Measurements from ENCODE around the gene ELAPOR1. TPM values are rescaled to one million over a fixed set of nuclear protein-coding genes. Genes with fewer than 3 reads are reported as not detected.
A peak's percentile ranks its signal among the peaks of the same experiment; 100 is the strongest.

Gene ELAPOR1
- 0.75 TPM for total RNA-seq

- DNase-seq (ENCODE audit: low spot score) = peak; percentile 54
These were observed at the start of gene ELAPOR1 for GRCh38 chr1:109113590-109114341. Gene ELAPOR1 (plus strand): TSS chr1:109114115. CDS start chr1:109114184, 69 bp downstream.

GRCh38 chr1:109065137-109065536 lies 48.8 kb upstream of the ELAPOR1 start:
- DNase-seq (ENCODE audit: low spot score) = no peak

GRCh38 chr1:109067883-109068282 lies 46.0 kb upstream of the ELAPOR1 start:
- DNase-seq (ENCODE audit: low spot score) = no peak

GRCh38 chr1:109069294-109069693 lies 44.6 kb upstream of the ELAPOR1 start:
- DNase-seq (ENCODE audit: low spot score) = no peak

DNA sequence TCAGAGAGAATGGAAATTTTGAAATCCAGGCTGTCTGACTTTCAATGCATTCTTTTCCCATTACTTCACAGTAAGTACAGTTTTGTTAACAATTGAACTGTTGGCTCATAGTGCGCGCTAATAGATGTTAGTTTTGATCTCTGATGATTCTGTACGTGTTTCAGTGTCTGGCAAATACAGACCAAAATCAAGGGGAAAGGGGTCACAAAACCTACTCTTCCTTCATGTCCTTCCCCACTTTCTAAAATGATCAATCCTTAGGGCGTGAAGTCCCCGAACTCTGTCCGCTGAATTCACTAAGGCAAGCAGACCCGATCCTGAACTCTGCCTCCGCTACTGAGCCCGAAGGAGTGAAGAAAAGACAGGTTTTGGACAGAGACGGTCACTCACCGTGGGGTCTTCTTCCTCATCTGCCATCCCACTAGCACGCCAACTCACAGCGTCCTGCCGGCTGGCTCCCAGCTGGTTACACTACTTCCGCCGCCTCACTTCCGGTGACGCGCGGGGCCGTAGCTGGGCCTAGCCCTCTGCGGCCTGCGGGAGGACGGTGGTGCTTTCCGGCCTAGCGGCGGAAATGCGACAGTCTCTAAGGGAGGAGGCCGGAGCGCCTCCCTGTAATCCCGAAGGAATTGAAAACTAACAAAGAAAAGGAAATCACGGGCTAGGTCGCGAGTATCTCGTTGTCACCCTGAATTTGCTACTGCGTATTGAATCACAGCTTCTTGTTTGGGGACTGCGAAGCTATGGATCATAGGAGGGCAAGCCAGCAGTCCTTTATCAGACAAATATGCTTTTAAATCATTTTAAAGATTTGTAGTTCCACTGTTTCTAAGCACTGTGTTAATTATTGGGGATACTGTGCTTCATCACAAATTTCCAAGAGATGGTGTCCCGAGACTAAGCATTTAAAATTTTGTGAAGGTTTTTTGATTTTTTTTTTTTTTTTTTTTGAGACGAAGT lies 38.1 kb upstream of the ELAPOR1 start, which contains the start of gene TAF13:
Gene TAF13, minus strand, starts transcription at position 473 of the 960 bp plus-strand sequence. Its CDS starts 56 bp downstream, at position 417.
- peak; percentile 94 for DNase-seq (ENCODE audit: low spot score)

- no peak for DNase-seq (ENCODE audit: low spot score)
These were observed 35.6 kb upstream of the ELAPOR1 start for GRCh38 chr1:109078317-109078716.

- no peak for DNase-seq (ENCODE audit: low spot score)
These were observed 34.7 kb upstream of the ELAPOR1 start for GRCh38 chr1:109079240-109079622.

DNA sequence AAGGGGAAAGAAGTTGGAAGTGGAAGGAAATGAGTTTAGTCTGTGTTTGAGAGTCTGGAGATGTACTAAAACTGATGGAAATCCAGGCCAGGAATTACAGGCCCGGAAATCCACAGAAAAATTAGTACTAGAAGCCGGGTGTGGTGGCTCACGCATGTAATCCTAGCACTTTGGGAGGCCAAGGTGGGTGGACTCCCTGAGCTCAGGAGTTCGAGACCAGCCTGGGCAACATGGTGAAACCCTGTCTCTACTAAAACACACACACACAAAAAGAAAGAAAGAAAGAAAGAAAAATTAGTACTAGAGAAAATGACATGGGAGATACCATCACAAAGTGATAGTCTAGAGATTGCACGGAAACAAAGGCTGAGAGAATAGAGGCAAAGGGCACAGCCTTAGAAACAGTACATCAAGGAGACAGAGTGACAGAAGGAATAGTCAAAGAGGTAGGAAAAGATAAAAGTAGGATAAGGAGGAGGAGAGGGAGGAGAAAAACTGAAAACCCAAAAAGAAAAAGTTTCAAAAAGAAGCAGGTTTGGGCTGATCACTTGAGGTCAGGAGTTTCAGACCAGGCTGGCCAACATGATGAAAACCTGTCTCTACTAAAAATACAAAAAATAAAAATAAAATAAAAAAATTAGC lies 33.4 kb upstream of the ELAPOR1 start:
- DNase-seq (ENCODE audit: low spot score) = no peak

DNA sequence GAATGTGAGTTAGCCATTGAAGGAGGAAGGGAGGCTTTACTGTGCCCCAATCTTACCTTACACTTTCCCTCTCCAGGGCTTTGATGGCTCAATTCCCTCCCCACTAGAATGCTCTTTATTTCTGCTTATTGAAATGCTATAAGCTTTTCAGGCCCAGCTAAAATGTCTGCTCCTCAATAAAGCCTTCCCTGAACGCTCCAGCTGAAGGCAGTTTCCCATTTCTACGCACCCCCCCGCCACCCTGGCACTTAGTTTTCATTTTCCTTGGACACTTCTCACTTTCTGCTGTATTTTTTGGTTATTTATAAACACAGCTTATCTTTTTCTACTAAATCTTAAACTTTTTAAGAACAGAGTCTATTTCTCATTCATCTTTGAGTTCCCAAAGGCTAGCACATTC lies 30.4 kb upstream of the ELAPOR1 start:
- no peak for DNase-seq (ENCODE audit: low spot score)

DNA sequence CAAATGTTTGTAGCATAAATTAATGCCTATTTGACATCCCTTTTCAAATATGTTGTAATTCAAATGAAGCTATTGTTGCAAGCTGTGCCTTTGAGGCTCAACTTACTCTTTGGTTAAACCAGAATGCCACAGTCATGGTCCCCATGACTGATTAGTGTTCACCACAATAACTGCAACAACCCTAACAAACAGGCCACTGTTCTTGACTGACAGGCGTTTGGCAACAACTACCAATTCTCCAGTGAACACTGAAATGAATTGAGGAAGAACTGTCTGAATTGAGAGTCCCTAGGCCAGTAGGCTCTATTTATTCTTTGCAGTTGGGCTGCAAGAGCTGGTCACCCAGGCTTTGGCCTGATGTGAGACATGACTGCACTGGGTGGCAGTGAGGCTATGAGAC lies 30.0 kb upstream of the ELAPOR1 start:
- DNase-seq (ENCODE audit: low spot score) = no peak

DNA sequence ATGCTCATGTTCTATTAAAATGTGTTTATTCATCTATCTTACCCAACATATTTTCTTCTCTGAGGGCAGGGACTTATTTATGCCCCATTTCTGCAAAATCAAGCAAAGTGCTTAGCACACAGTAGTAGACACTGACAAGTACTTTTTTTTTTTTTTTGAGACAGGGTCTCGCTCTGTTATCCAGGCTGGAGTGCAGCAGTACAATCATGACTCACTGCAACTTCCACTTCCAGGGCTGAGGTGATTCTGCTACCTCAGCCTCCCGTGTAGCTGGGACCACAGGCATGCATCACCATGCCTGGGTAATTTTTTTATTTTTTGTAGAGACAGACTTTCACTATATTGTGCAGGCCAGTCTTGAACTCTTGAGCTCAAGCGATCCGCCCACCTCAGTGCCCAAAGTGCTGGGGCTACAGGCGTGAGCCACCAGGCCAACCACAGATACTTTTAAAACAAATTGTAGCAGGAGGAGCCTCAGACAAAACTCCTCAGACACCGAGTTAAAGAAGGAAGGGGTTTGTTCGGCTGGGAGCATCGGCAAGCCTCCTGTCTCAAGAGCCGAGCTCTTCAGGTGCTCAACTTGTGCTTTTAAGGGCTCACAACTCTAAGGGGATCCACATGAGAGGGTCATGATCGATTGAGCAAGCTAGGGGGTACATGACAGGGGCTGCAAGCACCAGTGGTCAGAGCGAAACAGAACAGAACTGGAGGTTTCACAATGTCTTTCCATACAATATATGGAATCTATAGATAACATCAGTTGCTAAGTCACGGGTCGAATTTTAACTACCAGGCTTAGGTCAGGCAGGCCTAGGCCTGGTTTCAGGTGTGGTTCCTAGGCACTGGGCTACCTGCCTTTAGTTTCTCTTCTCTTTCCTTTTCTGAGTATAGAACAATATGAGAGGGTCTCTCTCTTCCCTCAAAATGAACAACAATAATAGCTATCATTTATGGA lies 29.1 kb upstream of the ELAPOR1 start:
- DNase-seq (ENCODE audit: low spot score) = no peak

GRCh38 chr1:109089242-109090015 lies 24.5 kb upstream of the ELAPOR1 start:
- DNase-seq (ENCODE audit: low spot score) = no peak

GRCh38 chr1:109090196-109091077 lies 23.5 kb upstream of the ELAPOR1 start, which contains the start of gene TMEM167B:
Gene TMEM167B (plus strand): TSS chr1:109090764. CDS start chr1:109090873, 109 bp downstream.
- DNase-seq (ENCODE audit: low spot score) = peak; percentile 92

GRCh38 chr1:109091078-109091838 lies 22.7 kb upstream of the ELAPOR1 start:
- no peak for DNase-seq (ENCODE audit: low spot score)

DNA sequence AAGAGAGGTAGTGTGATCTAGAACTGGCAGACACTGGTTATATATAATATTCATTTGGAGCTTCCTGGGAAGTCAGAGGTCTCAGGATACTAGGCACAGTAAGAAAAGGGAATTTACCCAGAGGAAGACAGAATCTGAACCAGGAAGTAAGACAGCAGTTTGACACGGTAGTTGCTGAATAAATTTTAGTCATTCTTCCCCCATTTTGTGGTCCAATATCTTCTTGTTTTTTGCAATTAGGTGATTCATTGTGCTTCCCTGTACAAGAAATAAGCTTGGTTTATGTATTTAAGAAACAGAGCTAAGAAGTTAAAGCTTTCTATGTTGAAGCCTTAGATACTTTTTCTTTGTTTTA lies 22.1 kb upstream of the ELAPOR1 start:
- DNase-seq (ENCODE audit: low spot score) = no peak

DNA sequence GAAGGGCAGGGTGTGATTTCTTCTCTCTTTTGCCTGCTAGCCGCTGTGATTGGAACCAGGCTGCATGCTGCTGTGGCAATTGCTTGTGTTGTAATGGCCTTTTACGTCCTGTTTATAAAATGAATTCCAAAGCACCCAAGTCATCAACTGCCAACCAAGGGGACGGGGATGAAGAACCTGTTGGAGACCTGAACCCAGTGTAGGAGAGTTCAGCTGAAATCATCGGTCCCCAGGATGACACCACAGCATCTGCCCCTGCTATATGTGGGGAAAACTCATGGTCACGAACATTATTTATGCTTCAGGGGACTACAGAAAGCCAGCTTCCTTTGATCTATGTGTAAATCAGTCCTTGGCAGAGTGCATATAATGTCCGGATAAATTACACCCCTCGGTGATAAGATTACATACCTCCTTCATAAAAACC lies 19.5 kb upstream of the ELAPOR1 start:
- no peak for DNase-seq (ENCODE audit: low spot score)

DNA sequence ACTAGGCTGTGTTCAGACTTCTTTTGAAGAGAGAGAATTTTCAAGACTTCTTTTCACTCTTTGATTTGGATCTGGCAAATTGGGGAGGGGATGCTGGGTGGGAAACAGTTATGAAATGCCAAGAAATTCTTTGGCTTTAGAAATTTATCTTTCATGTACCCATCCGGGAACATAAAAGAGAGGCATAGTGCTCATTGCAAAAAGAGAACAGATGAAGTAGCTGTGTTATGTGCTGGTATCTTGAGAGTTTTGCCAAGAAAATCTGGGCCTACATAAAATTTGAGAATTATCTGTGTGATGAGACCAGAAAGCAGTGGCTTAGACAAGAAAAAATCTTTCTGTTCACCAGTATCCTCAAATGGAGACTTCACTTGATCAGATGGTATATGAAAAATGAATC lies 19.0 kb upstream of the ELAPOR1 start:
- DNase-seq (ENCODE audit: low spot score) = no peak

DNA sequence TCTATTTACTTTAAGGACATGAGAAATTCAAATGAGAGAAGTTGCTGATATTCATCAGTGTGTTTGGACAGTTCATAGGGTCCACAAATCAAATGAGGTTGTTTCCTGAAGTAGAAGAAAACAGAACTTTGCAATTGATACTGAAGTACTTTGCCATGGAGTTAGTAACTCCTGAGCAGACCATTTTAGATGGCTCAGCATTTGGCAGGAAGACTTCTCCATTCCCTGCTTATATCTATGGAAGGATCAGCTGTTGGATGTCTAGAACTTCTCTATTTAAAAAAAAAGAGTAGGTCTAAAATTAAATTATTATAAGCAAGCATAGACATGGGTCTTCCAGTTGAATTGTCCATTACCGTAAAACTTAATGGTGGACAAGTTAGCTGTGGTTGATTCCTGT lies 18.3 kb upstream of the ELAPOR1 start:
- DNase-seq (ENCODE audit: low spot score) = no peak
